Gastroesophageal sphincter (tissue), 3 donors: ENCODE data around the gene LBHD1.

Experiments
- EP300 ChIP-seq: sonication (generic); formaldehyde crosslinking; IDR thresholded peaks from one replicate; pipeline ENCODE4 v1.6.1; 2017; ENCODE audit warnings: antibody characterized with exemption, mild to moderate bottlenecking
- POLR2A ChIP-seq, 2 donors: fragments of 450-650 bp; IDR thresholded peaks; one replicate each; pipeline ENCODE4 v1.6.1; 2017; ENCODE audit warnings: antibody characterized with exemption in 2 of 2, mild to moderate bottlenecking in 2 of 2, moderate library complexity in 1 of 2
- POLR2AphosphoS5 ChIP-seq: sonication (generic); formaldehyde crosslinking; IDR thresholded peaks from one replicate; pipeline ENCODE4 v1.6.1; 2017; ENCODE audit warnings: antibody characterized with exemption
- TF ChIP-seq, protein P1 (sequence below), 4 experiments: fragments of 200-600 bp in 2 of 4; fragments of 450-650 bp in 2 of 4; sonication (generic) in 1 of 4; IDR thresholded peaks; one replicate each; pipeline ENCODE4 v1.5.1; 2017 to 2019; ENCODE audit warnings: antibody characterized with exemption in 4 of 4, mild to moderate bottlenecking in 2 of 4, moderate library complexity in 2 of 4

DNA sequence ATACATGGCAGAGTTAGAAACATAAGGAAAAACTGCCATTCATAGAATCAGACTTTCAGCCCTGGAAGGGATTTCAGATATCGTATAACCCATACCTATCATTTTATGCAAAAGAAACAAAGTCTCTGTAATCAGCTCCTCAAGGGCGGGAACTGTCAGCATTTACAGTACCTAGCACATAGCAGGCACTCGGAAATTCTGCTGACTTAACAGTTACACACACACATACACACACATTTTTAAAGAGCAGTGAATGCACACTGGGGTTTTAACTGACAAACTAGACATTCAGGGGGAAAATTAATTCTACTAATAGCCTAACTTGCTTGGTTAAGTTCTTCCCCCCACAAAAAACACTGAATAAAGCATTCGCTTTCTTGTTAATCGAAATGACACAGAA lies 44.1 kb upstream of the LBHD1 start:
- TF ChIP-seq, protein P1, sequence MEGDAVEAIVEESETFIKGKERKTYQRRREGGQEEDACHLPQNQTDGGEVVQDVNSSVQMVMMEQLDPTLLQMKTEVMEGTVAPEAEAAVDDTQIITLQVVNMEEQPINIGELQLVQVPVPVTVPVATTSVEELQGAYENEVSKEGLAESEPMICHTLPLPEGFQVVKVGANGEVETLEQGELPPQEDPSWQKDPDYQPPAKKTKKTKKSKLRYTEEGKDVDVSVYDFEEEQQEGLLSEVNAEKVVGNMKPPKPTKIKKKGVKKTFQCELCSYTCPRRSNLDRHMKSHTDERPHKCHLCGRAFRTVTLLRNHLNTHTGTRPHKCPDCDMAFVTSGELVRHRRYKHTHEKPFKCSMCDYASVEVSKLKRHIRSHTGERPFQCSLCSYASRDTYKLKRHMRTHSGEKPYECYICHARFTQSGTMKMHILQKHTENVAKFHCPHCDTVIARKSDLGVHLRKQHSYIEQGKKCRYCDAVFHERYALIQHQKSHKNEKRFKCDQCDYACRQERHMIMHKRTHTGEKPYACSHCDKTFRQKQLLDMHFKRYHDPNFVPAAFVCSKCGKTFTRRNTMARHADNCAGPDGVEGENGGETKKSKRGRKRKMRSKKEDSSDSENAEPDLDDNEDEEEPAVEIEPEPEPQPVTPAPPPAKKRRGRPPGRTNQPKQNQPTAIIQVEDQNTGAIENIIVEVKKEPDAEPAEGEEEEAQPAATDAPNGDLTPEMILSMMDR (IDR thresholded peaks at IDR 0.05), result no peak
- TF ChIP-seq EP300 (no peak), POLR2A (IDR thresholded peaks at IDR 0.05) (no peak), POLR2AphosphoS5 (no peak)
